Activated T-helper 1 cell treated with Interleukin-2 at 50 U/mL for 16 hours (primary cell): Measurements from ENCODE around the gene C2CD4D.
"Not testable (repeated sequence)": the region's sequence is repeated elsewhere in the genome, so short reads cannot be mapped to it uniquely, and the experiment has no call there.

Experiments
- DNase-seq: peaks from one replicate; pipeline ENCODE4 v3.0.0-alpha.2; 2020; ENCODE audit warnings: low read depth

The C2CD4D gene

GRCh38 chr1:151839457-151840403, at the start of gene C2CD4D:
TSS of gene C2CD4D (minus strand) at chr1:151839820. CDS start at chr1:151838989, 831 bp downstream.
- peak; percentile 60 for DNase-seq

- DNase-seq: no peak
Observed at GRCh38 chr1:151888972-151889570, 49.5 kb upstream of the C2CD4D start.

- no peak for DNase-seq
Observed at GRCh38 chr1:151887028-151887427, 47.4 kb upstream of the C2CD4D start.

- DNase-seq: no peak
Observed at GRCh38 chr1:151885479-151885878, 45.9 kb upstream of the C2CD4D start.

GRCh38 chr1:151884879-151885278, 45.3 kb upstream of the C2CD4D start:
- DNase-seq: not testable (repeated sequence)

GRCh38 chr1:151884445-151884844, 44.8 kb upstream of the C2CD4D start:
- DNase-seq: not testable (repeated sequence)

- not testable (repeated sequence) for DNase-seq
Observed at GRCh38 chr1:151883898-151884297, 44.3 kb upstream of the C2CD4D start.

GRCh38 chr1:151882918-151883317, 43.3 kb upstream of the C2CD4D start:
- DNase-seq: not testable (repeated sequence)

GRCh38 chr1:151882466-151882865, 42.8 kb upstream of the C2CD4D start:
- DNase-seq: no peak

GRCh38 chr1:151881479-151881878, 41.9 kb upstream of the C2CD4D start:
- no peak for DNase-seq

- no peak for DNase-seq
Observed at GRCh38 chr1:151875419-151876097, 35.9 kb upstream of the C2CD4D start.

- not testable (repeated sequence) for DNase-seq
Observed at GRCh38 chr1:151872776-151873175, 33.2 kb upstream of the C2CD4D start.

- DNase-seq: no peak
Observed at GRCh38 chr1:151871284-151872030, 31.8 kb upstream of the C2CD4D start.

GRCh38 chr1:151868486-151868885, 28.9 kb upstream of the C2CD4D start:
- DNase-seq: no peak

GRCh38 chr1:151867765-151868411, 28.3 kb upstream of the C2CD4D start:
- no peak for DNase-seq

GRCh38 chr1:151867321-151867720, 27.7 kb upstream of the C2CD4D start:
- no peak for DNase-seq

GRCh38 chr1:151864411-151864810, 24.8 kb upstream of the C2CD4D start:
- no peak for DNase-seq

GRCh38 chr1:151862604-151863003, 23.0 kb upstream of the C2CD4D start:
- no peak for DNase-seq

- no peak for DNase-seq
Observed at GRCh38 chr1:151860504-151861187, 21.0 kb upstream of the C2CD4D start.

- no peak for DNase-seq
Observed at GRCh38 chr1:151859891-151860293, 20.3 kb upstream of the C2CD4D start.
